ENCODE data around the gene SARS1.
A peak's percentile ranks its signal among the peaks of the same experiment; 100 is the strongest.

SARS1 gene

GRCh38 chr1:109229531-109230127, 15.9 kb downstream of the SARS1 start:
- DNase-seq, result no peak

- DNase-seq, result no peak
These were observed 17.3 kb downstream of the SARS1 start for GRCh38 chr1:109231066-109231465.

GRCh38 chr1:109235137-109235536, 21.4 kb downstream of the SARS1 start:
- DNase-seq, result no peak

DNA sequence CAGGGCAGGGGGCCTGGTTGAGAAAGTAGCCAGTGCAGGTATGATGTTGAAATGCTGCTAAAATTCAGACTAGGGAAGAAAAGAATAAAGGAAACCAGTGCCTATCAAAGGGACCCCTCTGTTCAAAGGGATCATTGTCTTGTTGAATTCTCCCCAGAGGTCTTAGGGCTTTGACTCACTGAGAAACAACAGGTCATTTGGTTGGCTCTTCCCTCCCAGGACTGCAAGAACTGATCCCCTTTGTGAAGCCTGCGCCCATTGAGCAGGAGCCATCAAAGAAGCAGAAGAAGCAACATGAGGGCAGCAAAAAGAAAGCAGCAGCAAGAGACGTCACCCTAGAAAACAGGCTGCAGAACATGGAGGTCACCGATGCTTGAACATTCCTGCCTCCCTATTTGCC, 23.8 kb downstream of the SARS1 start:
- DNase-seq, result no peak

DNA sequence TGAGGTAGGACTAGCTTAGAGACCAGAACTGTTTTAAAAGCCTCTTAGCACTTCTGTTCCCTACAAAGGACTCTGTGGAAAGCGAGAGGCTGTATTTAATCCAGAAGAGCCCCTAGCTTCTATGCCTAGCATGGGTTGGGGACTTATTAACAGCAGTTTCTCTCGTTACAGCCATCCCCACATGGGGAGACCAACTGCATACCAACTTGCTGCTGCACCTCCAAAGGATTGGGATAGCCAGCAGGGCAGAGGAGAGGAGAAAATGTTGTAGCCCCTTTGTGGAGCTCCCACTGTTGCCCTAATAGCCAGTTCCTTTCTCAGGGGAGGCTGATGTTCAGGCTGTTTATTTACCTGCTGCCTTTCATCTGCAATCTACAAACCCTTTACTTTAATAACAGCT, 24.7 kb downstream of the SARS1 start:
- no peak for DNase-seq

- DNase-seq, result no peak
These were observed 25.3 kb downstream of the SARS1 start for GRCh38 chr1:109239047-109239408.

DNA sequence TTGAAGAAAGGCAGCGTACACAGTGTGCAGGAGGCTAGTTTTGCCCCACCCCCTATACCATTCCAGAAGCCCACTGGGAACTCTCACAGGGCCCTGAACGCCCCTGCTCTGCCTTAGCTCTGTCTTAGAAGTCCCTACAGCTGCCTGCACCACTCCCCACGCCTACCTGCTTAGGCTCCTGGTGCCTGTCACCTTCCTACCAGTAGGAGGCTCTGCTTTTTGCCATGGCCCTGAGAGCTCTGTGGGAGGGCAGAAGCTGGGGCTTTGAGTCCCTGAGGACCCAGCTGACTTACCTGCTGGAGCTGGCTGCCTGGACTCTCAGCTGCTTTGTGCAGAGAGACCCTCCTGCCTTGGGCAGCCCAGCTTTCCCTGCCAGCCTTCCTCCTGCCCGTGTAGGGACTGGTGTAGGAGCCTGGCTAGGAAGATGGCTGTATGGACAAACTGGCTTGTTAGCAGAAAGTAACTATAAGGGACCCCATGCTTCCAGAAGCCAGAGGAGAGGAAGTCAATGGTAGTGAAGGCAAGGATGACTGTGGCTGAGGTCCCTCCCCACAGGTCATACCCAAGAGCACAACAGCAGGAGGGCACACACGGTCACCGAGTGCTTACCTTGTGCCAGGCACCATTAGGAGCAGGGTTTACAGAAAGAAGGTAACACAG, 25.8 kb downstream of the SARS1 start:
- DNase-seq, result no peak

- no peak for DNase-seq
These were observed 26.7 kb downstream of the SARS1 start for GRCh38 chr1:109240158-109241152.

DNA sequence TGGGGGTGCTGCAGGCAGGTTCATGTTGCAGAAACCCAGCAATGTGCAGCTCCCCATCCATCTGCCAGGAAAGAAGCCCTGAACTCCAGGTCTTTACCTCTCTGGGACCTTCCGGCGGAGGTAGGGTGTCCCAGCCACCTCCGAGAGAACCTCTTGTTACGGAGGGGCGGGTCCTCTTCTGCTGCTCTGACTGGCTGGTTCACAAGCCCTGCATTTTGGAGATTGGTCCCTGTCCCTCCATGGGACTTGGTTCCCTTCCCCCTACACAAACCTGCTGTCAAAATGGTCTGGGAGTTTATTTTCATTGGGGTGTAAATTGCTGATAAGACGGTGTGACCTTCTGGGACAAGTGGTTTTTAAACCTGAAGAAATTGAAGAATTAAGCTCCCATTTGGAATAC, 27.6 kb downstream of the SARS1 start:
- no peak for DNase-seq

GRCh38 chr1:109241841-109242345, 28.2 kb downstream of the SARS1 start:
- no peak for DNase-seq

DNA sequence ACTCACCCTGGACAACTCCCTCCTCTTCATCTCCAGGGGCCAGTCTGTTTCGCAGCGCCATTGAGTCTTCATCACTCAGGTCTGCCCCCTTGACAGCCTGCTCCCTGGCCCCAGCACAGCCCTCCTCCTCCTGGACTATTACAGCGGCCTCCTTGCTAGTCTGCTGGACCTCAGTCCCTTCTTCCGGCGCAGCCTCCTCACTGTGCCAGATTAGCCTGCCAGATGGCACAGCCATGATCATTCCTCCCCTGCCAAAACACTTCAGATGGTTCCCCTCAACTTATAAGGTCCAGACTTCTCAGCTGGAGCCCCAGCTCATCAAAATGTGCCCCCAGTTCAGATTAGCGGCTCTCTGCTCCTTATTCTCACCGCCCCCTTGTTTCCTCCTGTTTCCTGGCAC, 28.7 kb downstream of the SARS1 start:
- DNase-seq, result no peak

GRCh38 chr1:109243221-109243620, 29.5 kb downstream of the SARS1 start:
- no peak for DNase-seq

GRCh38 chr1:109243860-109244552, 30.3 kb downstream of the SARS1 start:
- no peak for DNase-seq

DNA sequence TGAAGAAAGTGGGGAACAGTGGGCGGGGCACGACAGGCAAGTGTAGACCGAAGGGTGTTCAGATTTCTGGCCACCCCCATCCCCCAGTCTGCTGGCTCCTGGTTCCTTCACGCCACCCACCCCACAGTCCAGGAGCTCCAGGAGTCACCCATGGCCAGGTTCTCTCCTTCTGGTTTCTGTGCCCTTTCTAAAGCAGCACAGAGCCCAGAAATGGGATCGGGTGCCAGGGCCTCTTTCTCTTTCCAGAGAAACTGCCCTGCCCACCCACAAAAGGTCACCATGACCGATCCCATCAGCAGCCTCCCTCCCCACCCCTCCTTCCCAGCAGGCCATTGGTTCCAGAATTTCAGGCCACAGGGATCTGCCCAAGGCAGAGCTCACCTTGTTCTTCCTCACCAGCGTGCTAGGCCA, 32.4 kb downstream of the SARS1 start:
- no peak for DNase-seq

DNA sequence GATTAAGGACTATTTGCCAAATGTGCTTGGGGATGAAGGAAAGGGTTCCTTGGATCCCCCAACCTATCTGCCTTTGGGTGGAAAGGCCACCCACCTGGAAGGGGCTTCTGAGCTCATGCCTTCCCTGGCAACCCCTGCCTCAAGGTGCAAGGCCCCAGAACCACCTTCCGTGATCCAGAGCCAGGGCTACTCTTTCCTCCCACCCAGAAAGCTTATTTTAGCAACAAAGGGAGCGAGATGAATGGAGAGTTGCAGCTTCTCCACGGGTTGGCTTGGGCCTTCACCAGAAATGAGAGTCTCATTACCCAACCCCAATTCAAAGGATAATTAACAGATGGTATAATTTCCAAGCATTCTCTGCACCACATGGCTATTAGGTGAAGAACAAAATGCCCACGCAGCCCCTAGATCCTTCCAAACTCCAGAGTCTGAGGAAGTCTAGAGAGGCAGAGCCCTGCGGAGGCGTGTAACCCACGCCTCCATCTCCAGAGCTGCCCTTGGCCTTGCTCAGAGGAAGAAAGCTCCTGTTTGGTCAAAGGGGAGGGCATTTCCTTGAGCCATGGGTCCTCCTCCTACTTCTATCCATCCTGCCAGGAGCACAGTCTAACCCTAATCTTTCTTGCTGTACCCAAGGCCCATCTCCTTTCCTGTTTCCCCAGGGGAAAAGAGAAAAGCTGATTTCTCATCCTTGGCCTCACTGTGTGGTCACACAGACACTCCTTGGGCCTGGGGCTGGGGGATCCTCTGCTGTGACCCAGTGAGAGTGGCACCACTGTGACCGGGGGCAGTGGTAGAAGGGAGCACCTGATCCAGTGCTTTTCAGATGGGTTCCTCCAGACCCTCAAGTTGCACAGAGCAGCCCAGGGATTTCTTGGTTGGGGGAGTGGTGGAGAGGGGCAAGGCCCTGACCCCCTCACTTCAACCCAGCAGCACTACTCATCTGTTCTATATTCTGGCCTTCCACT, 34.0 kb downstream of the SARS1 start:
- no peak for DNase-seq

DNA sequence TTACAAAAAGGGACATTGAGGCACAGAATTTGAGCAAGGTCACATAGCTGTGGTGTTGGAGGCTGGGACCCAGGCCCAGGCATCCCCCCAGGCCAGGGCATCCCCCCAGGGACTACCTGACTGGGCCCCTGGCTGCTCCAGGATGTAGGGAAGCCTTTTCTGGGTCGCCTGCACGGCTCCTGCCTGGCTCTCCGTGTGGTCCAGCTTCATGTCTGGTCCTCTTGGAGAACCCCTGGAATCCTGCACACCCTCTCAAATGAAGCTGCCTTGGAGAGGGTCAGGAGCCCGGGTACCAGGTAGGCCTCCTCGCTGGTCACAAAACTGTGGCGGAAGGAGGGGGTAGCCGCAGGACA, 34.7 kb downstream of the SARS1 start:
- DNase-seq, result no peak

DNA sequence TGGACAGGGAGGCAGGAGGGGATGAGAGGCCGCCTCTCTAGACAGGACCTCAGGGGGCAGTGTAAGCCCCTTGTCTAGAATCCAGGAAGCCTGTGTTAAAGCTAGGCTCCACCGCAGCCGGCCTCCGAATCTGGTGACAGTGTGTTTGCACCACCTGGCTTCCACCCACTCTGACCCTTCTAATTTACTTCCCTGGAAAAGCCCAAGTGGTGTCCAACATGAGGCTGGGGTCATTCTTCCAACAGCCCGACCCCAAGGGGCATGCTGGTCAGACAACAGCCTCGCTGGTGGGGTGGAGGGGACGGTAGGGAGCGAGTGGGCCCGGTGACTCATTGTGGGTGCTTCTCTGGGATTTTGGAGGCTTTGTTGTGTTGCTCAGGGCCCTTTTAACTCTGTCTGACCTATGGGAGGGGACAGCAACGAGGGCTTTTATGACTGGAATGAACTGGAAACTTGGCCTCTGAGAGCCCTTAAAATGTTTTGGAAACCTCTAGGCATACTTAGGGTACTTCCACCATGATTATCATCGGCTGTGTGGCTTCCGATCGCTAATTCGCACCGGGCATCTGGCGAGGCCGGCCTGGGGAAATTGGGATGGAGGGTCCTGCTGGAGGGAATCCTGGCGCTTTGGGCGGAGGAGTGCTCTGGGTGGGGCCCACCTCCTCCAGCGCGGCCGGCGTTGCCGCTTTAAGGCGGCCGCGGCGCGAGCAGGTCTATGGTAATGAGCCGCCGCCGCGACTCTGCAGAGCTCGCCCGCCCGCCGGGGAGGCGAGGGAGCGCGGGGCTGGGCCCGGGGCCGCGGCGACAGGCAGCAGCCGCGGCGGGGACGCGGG, 35.3 kb downstream of the SARS1 start, which contains the start of gene CELSR2:
Gene CELSR2, plus strand, starts transcription at position 743 of the 833 bp plus-strand sequence. CDS start 541 bp downstream, outside the sequence.
- peak; percentile 47 for DNase-seq

DNA sequence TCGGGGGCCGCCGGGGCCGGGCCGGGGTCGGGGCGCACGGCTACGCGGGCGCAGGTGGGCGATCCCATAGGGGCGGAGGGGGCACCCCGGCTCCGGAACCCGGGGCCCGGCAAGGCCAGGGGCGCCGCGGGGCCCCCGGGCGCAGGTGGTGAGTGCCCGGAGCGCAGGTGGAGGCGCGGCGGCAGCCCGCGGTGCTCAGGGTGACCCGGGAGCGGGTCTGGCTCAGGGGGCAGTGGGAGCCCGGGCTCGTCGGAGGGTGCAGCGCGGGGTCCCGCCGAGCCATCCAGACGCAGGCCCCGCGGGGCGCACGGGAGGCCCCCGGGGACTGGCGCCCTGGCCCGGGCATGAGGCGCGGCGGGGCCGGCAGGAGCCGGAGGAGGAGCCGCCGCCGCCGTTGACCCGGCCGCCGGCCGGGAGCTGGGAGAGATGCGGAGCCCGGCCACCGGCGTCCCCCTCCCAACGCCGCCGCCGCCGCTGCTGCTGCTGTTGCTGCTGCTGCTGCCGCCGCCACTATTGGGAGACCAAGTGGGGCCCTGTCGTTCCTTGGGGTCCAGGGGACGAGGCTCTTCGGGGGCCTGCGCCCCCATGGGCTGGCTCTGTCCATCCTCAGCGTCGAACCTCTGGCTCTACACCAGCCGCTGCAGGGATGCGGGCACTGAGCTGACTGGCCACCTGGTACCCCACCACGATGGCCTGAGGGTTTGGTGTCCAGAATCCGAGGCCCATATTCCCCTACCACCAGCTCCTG, 36.1 kb downstream of the SARS1 start:
- no peak for DNase-seq

DNA sequence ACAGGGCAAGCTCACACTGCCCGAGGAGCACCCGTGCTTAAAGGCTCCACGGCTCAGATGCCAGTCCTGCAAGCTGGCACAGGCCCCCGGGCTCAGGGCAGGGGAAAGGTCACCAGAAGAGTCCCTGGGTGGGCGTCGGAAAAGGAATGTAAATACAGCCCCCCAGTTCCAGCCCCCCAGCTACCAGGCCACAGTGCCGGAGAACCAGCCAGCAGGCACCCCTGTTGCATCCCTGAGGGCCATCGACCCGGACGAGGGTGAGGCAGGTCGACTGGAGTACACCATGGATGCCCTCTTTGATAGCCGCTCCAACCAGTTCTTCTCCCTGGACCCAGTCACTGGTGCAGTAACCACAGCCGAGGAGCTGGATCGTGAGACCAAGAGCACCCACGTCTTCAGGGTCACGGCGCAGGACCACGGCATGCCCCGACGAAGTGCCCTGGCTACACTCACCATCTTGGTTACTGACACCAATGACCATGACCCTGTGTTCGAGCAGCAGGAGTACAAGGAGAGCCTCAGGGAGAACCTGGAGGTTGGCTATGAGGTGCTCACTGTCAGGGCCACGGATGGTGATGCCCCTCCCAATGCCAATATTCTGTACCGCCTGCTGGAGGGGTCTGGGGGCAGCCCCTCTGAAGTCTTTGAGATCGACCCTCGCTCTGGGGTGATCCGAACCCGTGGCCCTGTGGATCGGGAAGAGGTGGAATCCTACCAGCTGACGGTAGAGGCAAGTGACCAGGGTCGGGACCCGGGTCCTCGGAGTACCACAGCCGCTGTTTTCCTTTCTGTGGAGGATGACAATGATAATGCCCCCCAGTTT, 36.9 kb downstream of the SARS1 start:
- DNase-seq, result no peak
